Gastroesophageal sphincter (tissue), 4 donors: Measurements from ENCODE around the gene WDR27. TPM values are rescaled to one million over a fixed set of nuclear protein-coding genes. Genes with fewer than 3 reads are reported as not detected.

Experiments
- ATAC-seq: fragments of 150-250 bp; one replicate; pipeline ENCODE4 v1.9.1; 2016; ENCODE audit warnings: mild to moderate bottlenecking, moderate library complexity
- H3K27ac ChIP-seq, 4 donors: fragments of 200-600 bp; sonication (generic) in 3 of 4; 1 replicate in 3 of 4; 2 replicates in 1 of 4; pipeline ENCODE4 v1.5.1; 2016 to 2019
- H3K27me3 ChIP-seq: fragments of 200-600 bp; sonication (generic); one replicate; pipeline ENCODE4 v1.5.1; 2019
- H3K36me3 ChIP-seq, 2 donors: fragments of 200-600 bp; sonication (generic); one replicate each; pipeline ENCODE4 v1.5.1; 2019; ENCODE audit warnings: control low read depth in 1 of 2
- H3K4me1 ChIP-seq, 3 donors: fragments of 200-600 bp; sonication (generic); 1 replicate in 2 of 3; 2 replicates in 1 of 3; pipeline ENCODE4 v1.5.1; 2016 to 2019; ENCODE audit warnings: control low read depth in 2 of 3
- H3K4me3 ChIP-seq, 2 donors: fragments of 200-600 bp; sonication (generic); one replicate each; pipeline ENCODE4 v1.5.1; 2019; ENCODE audit warnings: mild to moderate bottlenecking in 1 of 2, moderate library complexity in 1 of 2
- H3K9me3 ChIP-seq, 3 donors: fragments of 200-600 bp; sonication (generic); one replicate each; pipeline ENCODE4 v1.5.1; 2017 to 2019; ENCODE audit warnings: control low read depth in 2 of 3
- CTCF ChIP-seq, 4 experiments: fragments of 200-600 bp in 2 of 4; fragments of 450-650 bp in 2 of 4; sonication (generic) in 1 of 4; IDR thresholded peaks; one replicate each; pipeline ENCODE4 v1.5.1; 2017 to 2019; ENCODE audit warnings: antibody characterized with exemption in 4 of 4, mild to moderate bottlenecking in 2 of 4, moderate library complexity in 2 of 4
- EP300 ChIP-seq: sonication (generic); formaldehyde crosslinking; IDR thresholded peaks from one replicate; pipeline ENCODE4 v1.6.1; 2017; ENCODE audit warnings: antibody characterized with exemption, mild to moderate bottlenecking
- POLR2A ChIP-seq, 2 donors: fragments of 450-650 bp; IDR thresholded peaks; one replicate each; pipeline ENCODE4 v1.6.1; 2017; ENCODE audit warnings: antibody characterized with exemption in 2 of 2, mild to moderate bottlenecking in 2 of 2, moderate library complexity in 1 of 2
- POLR2AphosphoS5 ChIP-seq: sonication (generic); formaldehyde crosslinking; IDR thresholded peaks from one replicate; pipeline ENCODE4 v1.6.1; 2017; ENCODE audit warnings: antibody characterized with exemption
- WGBS, 2 donors: methylation state at CpG; one replicate each; pipeline ENCODE4 v1.1.5; 2018; ENCODE audit warnings: low coverage in 1 of 2; 5-methylcytosine and 5-hydroxymethylcytosine counted together
- total RNA-seq, 4 donors: library from RNA; depleted of rRNA; stranded (reverse); fragments of >200 nt; gene quantifications; one replicate each; pipeline ENCODE4 v1.1.0, GENCODE V29; 2016

WDR27 gene
- total RNA-seq, 4 donors from 2014 or later = 10.0 to 35.0 (median 20.7) TPM

GRCh38 chr6:169691260-169691659 lies 10.6 kb downstream of the WDR27 start:
- ATAC-seq = no peak
- H3K4me3 ChIP-seq = no peak overlapping the region
- WGBS, 2 donors = 95 to 100% methylated on average over 2 of the region's 2 CpGs
- H3K27ac ChIP-seq = no peak overlapping the region
- no peaks in the 10 kb centered on the region for H3K4me1 ChIP-seq
- peaks cover 0 to 15% (median 0%) of the 10 kb centered on the region in 3 donors for H3K9me3 ChIP-seq
- no peaks in the 10 kb centered on the region for H3K27me3 ChIP-seq
- peaks cover 0 to 43% of the 10 kb centered on the region in 2 donors for H3K36me3 ChIP-seq
- TF ChIP-seq CTCF (IDR thresholded peaks at IDR 0.05) = no peak
- TF ChIP-seq POLR2AphosphoS5 = no peak
- TF ChIP-seq POLR2A (IDR thresholded peaks at IDR 0.05) = no peak
- no peak for TF ChIP-seq EP300

GRCh38 chr6:169689287-169689686 lies 12.5 kb downstream of the WDR27 start:
- TF ChIP-seq EP300 (no peak), POLR2A (IDR thresholded peaks at IDR 0.05) (no peak), POLR2AphosphoS5 (no peak), CTCF (IDR thresholded peaks at IDR 0.05) (no peak)
- H3K4me1 ChIP-seq = no peaks in the 10 kb centered on the region
- peaks cover 0 to 24% (median 0%) of the 10 kb centered on the region in 3 donors for H3K9me3 ChIP-seq
- H3K27ac ChIP-seq = no peak overlapping the region
- H3K4me3 ChIP-seq = no peak overlapping the region
- WGBS, 2 donors = 97 to 98% methylated on average over 5 to 6 of the region's 6 CpGs
- ATAC-seq = no peak
- H3K27me3 ChIP-seq = no peaks in the 10 kb centered on the region
- peaks cover 0 to 55% of the 10 kb centered on the region in 2 donors for H3K36me3 ChIP-seq

GRCh38 chr6:169685860-169686259 lies 16.0 kb downstream of the WDR27 start:
- Histone ChIP-seq H3K4me1 (no peaks in the 10 kb centered on the region), H3K27ac (no peak overlapping the region), H3K27me3 (no peaks in the 10 kb centered on the region), H3K4me3 (no peak overlapping the region), H3K36me3 (peaks cover 0 to 63% of the 10 kb centered on the region in 2 donors), H3K9me3 (peaks cover 0 to 14% (median 0%) of the 10 kb centered on the region in 3 donors)
- TF ChIP-seq POLR2A (IDR thresholded peaks at IDR 0.05) = no peak
- TF ChIP-seq EP300 = no peak
- TF ChIP-seq CTCF (IDR thresholded peaks at IDR 0.05) = no peak
- TF ChIP-seq POLR2AphosphoS5 = no peak
- WGBS, 2 donors = 94 to 100% methylated on average over 2 of the region's 2 CpGs
- ATAC-seq = no peak

- H3K27ac ChIP-seq = no peak overlapping the region
- H3K4me1 ChIP-seq = no peaks in the 10 kb centered on the region
- H3K4me3 ChIP-seq = no peak overlapping the region
- no peak for TF ChIP-seq POLR2AphosphoS5
- peaks cover 0 to 14% (median 0%) of the 10 kb centered on the region in 3 donors for H3K9me3 ChIP-seq
- 100% methylated on average over 1 of the region's 3 CpGs; no CpG with 5 or more reads in 1 of the 2 donors for WGBS, 2 donors
- H3K36me3 ChIP-seq = peaks cover 0 to 72% of the 10 kb centered on the region in 2 donors
- no peaks in the 10 kb centered on the region for H3K27me3 ChIP-seq
- no peak for ATAC-seq
Measured at GRCh38 chr6:169684056-169684455, 17.8 kb downstream of the WDR27 start.

GRCh38 chr6:169678342-169678741 lies 23.5 kb downstream of the WDR27 start:
- Histone ChIP-seq H3K27ac (no peak overlapping the region), H3K36me3 (peaks cover 0 to 46% of the 10 kb centered on the region in 2 donors), H3K4me3 (no peak overlapping the region), H3K9me3 (no peaks in the 10 kb centered on the region), H3K27me3 (no peaks in the 10 kb centered on the region), H3K4me1 (no peaks in the 10 kb centered on the region)
- 50 to 73% methylated on average over 1 of the region's 1 CpG for WGBS, 2 donors
- no peak for TF ChIP-seq POLR2A (IDR thresholded peaks at IDR 0.05)
- no peak for TF ChIP-seq EP300
- TF ChIP-seq CTCF (IDR thresholded peaks at IDR 0.05) = no peak
- no peak for TF ChIP-seq POLR2AphosphoS5
- no peak for ATAC-seq
